ENCODE results near the gene FLYWCH1.

FLYWCH1 gene

GRCh38 chr16:2900526-2901075, 11.1 kb upstream of the FLYWCH1 start:
- no peak for DNase-seq

- DNase-seq, result no peak
These were observed 9.2 kb upstream of the FLYWCH1 start for GRCh38 chr16:2902337-2903130.

GRCh38 chr16:2904100-2904921, 7.4 kb upstream of the FLYWCH1 start:
- peak; percentile 86 to 87 (median 86) for DNase-seq

GRCh38 chr16:2904922-2905240, 6.8 kb upstream of the FLYWCH1 start:
- peak in 1 of 3 experiments; percentile 64 for DNase-seq

- DNase-seq, result peak; percentile 97 to 100 (median 99)
These were observed 6.3 kb upstream of the FLYWCH1 start for GRCh38 chr16:2905241-2905987.

GRCh38 chr16:2905988-2906387, 5.7 kb upstream of the FLYWCH1 start:
- no peak for DNase-seq

- DNase-seq, result peak; percentile 48 to 65 (median 52)
These were observed 4.5 kb upstream of the FLYWCH1 start for GRCh38 chr16:2907084-2907753.

GRCh38 chr16:2910441-2910969, 1.2 kb upstream of the FLYWCH1 start:
- no peak for DNase-seq

GRCh38 chr16:2912330-2913199, 834 bp downstream of the FLYWCH1 start:
- DNase-seq, result peak; percentile 40 to 50 (median 46)

GRCh38 chr16:2913603-2914002, 1.9 kb downstream of the FLYWCH1 start:
- no peak for DNase-seq

GRCh38 chr16:2914233-2914632, 2.5 kb downstream of the FLYWCH1 start:
- DNase-seq, result no peak

- DNase-seq, result no peak
These were observed 3.6 kb downstream of the FLYWCH1 start for GRCh38 chr16:2915196-2915929.

- DNase-seq, result peak; percentile 47 to 89 (median 81)
These were observed 8.0 kb downstream of the FLYWCH1 start for GRCh38 chr16:2919511-2920255.

GRCh38 chr16:2923481-2923880, 11.8 kb downstream of the FLYWCH1 start:
- DNase-seq, result no peak

- DNase-seq, result no peak
These were observed 13.4 kb downstream of the FLYWCH1 start for GRCh38 chr16:2924901-2925755.

- DNase-seq, result peak in 2 of 3 experiments; percentile 61 to 63
These were observed 14.4 kb downstream of the FLYWCH1 start for GRCh38 chr16:2925951-2926649.

GRCh38 chr16:2926650-2926999, 14.9 kb downstream of the FLYWCH1 start:
- DNase-seq, result peak in 1 of 3 experiments; percentile 63
